ENCODE results near the gene ALG2.

GRCh38 chr9:99235926-99236634, 14.3 kb upstream of the ALG2 start:
- TF ChIP-seq POLR2AphosphoS5 (IDR thresholded peaks at IDR 0.05; ENCODE audit: borderline replicate concordance, low read depth, low read length) (no peak), EZH2 (IDR thresholded peaks at IDR 0.05) (no peak)
